Adipocyte (in vitro differentiated cells): ENCODE data around the gene ADSS1.

Experiments
- DNase-seq: peaks from one replicate; pipeline ENCODE4 v3.0.0-alpha.2; 2015; ENCODE audit warnings: low read depth
- H3K27me3 ChIP-seq: replicated peaks from 2 replicates; pipeline ENCODE4 v1.7.0; 2013; ENCODE audit warnings: mild to moderate bottlenecking, low read length, moderate library complexity; ENCODE audit not compliant: control insufficient read depth, insufficient read depth
- H3K36me3 ChIP-seq: 2 replicates; pipeline ENCODE4 v1.7.0; 2013; ENCODE audit warnings: low read length, mild to moderate bottlenecking, moderate library complexity; ENCODE audit not compliant: control insufficient read depth, insufficient read depth, severe bottlenecking
- H3K4me1 ChIP-seq: 2 replicates; pipeline ENCODE4 v1.7.0; 2013; ENCODE audit warnings: mild to moderate bottlenecking, low read length, moderate library complexity; ENCODE audit not compliant: control insufficient read depth, insufficient read depth
- H3K4me3 ChIP-seq: 2 replicates; pipeline ENCODE4 v1.7.0; 2013; ENCODE audit warnings: mild to moderate bottlenecking, low read length, moderate library complexity
- H3K9ac ChIP-seq: 2 replicates; pipeline ENCODE4 v1.7.0; 2013; ENCODE audit warnings: mild to moderate bottlenecking, low read length, moderate library complexity
- H3K9me3 ChIP-seq: 2 replicates; pipeline ENCODE4 v1.7.0; 2013; ENCODE audit warnings: mild to moderate bottlenecking, low read length, moderate library complexity; ENCODE audit not compliant: control insufficient read depth

ADSS1 gene

GRCh38 chr14:104689109-104689880, 34.7 kb upstream of the ADSS1 start, which contains the start of gene INF2:
INF2 (plus strand) TSS chr14:104689618; CDS start chr14:104701366, 11,748 bp downstream.
- Histone ChIP-seq H3K4me3 (peak within 1 kb of the TSS; percentile 93), H3K27me3 (no peaks in the 10 kb centered on the region), H3K36me3 (peaks cover 8% of the 10 kb centered on the region), H3K9ac (peak within 1 kb of the TSS; percentile 96), H3K4me1 (peaks cover 39% of the 10 kb centered on the region), H3K9me3 (no peaks in the 10 kb centered on the region)
- DNase-seq: peak; percentile 84

GRCh38 chr14:104689881-104690711, 33.9 kb upstream of the ADSS1 start:
- H3K9me3 ChIP-seq: no peaks in the 10 kb centered on the region
- H3K4me3 ChIP-seq: peak overlapping the region; percentile 93
- peak overlapping the region; percentile 96 for H3K9ac ChIP-seq
- H3K36me3 ChIP-seq: peaks cover 8% of the 10 kb centered on the region
- DNase-seq: peak; percentile 53
- no peaks in the 10 kb centered on the region for H3K27me3 ChIP-seq
- peaks cover 41% of the 10 kb centered on the region for H3K4me1 ChIP-seq

DNA sequence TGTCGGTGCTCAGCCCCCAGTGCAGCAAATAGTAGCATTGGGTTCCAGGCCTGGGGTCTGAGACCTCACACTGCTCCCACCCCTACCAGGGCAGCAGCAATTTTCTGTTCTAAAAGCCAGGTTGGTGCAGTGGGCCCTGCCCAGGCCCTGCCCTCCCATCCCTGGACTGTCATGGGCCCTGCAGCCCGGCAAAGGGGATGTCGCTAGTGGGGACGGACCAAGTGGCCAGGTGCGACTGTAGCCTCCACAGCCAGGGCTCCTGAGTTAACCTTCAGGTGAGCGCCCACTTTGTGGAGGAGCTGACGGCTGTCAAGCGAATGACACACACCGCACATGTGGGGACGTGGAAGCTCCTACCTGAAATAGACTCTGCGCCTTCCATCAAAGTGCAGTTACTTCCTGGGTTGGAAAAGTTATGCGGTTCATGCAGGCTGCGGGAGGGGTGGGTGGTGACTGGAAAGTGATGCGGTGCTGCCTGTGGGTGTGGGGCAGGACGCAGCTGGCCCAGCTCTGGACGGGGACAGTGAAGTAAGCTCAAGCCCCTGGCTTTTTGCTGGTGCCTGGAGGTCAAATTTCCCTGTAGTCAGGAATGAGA, 33.1 kb upstream of the ADSS1 start:
- peak overlapping the region; percentile 93 for H3K4me3 ChIP-seq
- no peak for DNase-seq

DNA sequence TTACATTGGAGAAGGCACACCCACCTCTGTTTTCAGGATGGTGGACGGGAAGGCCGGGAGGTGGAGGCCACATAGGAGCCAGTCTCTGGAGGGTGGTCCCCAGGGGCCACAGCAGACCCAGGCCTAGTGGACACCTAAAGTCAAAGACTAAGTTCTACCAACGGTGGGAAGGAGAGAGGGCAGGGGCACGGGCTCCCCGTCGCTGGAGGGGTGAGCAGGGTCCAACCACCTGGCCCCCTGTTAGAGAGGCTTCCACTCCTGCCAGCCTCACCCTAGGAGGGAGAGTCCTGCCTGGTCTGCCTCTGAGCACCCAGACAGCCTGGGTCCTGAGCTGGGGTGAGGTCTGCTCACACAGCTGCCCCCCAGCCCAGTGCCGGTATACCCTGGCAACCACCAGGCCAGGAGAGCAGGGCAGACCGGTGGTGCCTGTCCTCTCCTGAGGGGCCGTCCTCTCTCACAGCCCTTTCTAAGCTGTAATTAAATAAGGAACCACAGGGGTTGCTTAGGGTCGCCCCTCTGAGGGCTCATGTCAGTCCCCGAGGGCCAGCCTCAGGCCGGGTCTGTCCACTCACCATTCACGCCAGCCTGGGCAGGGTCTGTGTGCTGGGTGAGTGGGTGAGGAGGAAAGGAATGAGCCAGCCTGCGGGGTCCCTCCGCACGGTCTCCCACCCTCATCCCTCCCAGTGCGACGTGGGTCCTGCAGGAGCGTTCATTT, 32.3 kb upstream of the ADSS1 start:
- peaks cover 41% of the 10 kb centered on the region for H3K4me1 ChIP-seq
- H3K36me3 ChIP-seq: peaks cover 17% of the 10 kb centered on the region
- no peaks in the 10 kb centered on the region for H3K9me3 ChIP-seq
- peak overlapping the region; percentile 96 for H3K9ac ChIP-seq
- no peak for DNase-seq
- H3K4me3 ChIP-seq: peak overlapping the region; percentile 93
- no peaks in the 10 kb centered on the region for H3K27me3 ChIP-seq

More for the DNA sequence above, 33.1 kb upstream of the ADSS1 start:
- Histone ChIP-seq H3K36me3 (peaks cover 10% of the 10 kb centered on the region), H3K27me3 (no peaks in the 10 kb centered on the region), H3K9ac (peak overlapping the region; percentile 96), H3K9me3 (no peaks in the 10 kb centered on the region), H3K4me1 (peaks cover 41% of the 10 kb centered on the region)

GRCh38 chr14:104692261-104692938, 31.6 kb upstream of the ADSS1 start:
- no peak overlapping the region for H3K4me3 ChIP-seq
- no peaks in the 10 kb centered on the region for H3K27me3 ChIP-seq
- no peaks in the 10 kb centered on the region for H3K9me3 ChIP-seq
- DNase-seq: no peak
- H3K36me3 ChIP-seq: peaks cover 21% of the 10 kb centered on the region
- H3K4me1 ChIP-seq: peaks cover 48% of the 10 kb centered on the region
- H3K9ac ChIP-seq: peak overlapping the region; percentile 96

GRCh38 chr14:104692939-104693315, 31.1 kb upstream of the ADSS1 start:
- peaks cover 21% of the 10 kb centered on the region for H3K36me3 ChIP-seq
- no peak for DNase-seq
- H3K27me3 ChIP-seq: no peaks in the 10 kb centered on the region
- H3K9me3 ChIP-seq: no peaks in the 10 kb centered on the region
- H3K4me3 ChIP-seq: no peak overlapping the region
- peaks cover 53% of the 10 kb centered on the region for H3K4me1 ChIP-seq
- no peak overlapping the region for H3K9ac ChIP-seq

DNA sequence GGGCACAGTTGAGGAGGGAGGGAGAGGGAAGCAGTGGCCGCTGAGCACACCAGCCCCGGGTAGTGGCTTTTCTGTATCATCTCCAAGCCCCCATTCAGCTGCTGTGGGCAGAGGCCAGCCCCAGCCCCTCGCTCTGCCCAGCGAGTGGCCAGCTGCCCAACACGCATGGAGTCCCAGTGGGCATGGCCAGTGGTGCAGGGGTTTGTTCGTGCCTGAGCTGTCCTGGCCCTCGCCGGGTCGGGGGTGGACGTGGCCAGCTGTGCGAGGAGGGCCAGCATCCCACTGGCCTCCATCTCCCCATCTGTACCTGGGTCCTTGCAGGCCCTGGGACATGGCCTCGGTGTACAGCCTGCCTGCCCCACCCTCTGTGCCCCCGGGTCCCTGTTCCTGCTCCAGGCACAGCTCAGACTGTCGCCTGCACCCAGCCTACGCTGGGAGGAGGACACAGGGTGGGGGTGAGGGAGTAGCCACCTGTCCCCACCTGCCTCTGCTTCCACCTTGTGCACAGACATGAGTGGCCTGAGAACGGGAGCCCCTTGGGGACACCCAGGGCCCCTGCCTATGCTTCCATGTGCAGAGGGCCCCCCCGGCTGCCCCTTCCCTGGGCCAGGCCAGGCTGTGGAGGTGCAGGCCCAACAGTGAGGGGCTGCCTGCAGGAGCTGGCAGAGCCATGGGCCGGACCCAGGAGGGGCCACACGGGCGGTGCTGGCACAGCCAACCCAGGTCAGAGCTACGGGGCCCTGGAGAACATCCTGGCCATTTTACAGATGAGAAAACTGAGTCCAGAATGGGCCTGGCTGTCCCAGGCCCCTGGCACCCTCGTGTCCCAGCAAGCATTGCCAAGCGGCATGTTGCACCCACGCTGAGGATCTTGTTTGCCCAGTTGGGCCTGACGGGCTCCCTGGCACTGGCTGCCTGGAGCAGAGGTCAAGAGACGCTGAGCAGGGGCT, 30.3 kb upstream of the ADSS1 start:
- Histone ChIP-seq H3K4me3 (no peak overlapping the region), H3K9ac (no peak overlapping the region), H3K36me3 (peaks cover 21% of the 10 kb centered on the region), H3K9me3 (no peaks in the 10 kb centered on the region), H3K4me1 (peaks cover 55% of the 10 kb centered on the region), H3K27me3 (no peaks in the 10 kb centered on the region)
- no peak for DNase-seq

DNA sequence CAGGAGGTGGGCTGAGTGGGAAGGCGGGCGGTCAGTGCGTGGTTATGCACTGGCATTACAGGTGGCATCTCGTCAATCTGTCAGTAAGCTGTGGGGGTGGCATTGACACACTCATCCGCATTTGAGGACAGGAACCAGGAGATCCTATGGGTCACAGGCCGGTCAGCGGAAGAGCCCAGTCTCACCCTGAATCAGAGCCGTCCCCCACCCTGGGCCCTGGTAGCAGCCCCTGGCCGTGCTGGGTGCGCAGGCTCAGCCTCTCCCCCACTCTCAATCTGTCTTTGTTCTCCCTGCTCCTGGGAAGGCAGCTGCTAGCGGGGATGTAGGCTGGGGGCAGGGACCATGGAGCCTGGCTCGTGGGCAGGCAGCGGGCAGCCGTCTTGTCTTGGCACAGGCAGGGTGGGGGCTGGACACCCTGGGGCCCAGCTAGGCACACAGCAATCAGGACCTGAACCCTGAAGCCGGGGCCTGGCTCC, 29.5 kb upstream of the ADSS1 start:
- H3K4me3 ChIP-seq: no peak overlapping the region
- peaks cover 21% of the 10 kb centered on the region for H3K36me3 ChIP-seq
- DNase-seq: no peak
- H3K4me1 ChIP-seq: peaks cover 59% of the 10 kb centered on the region
- H3K27me3 ChIP-seq: no peaks in the 10 kb centered on the region
- H3K9ac ChIP-seq: no peak overlapping the region
- no peaks in the 10 kb centered on the region for H3K9me3 ChIP-seq

DNA sequence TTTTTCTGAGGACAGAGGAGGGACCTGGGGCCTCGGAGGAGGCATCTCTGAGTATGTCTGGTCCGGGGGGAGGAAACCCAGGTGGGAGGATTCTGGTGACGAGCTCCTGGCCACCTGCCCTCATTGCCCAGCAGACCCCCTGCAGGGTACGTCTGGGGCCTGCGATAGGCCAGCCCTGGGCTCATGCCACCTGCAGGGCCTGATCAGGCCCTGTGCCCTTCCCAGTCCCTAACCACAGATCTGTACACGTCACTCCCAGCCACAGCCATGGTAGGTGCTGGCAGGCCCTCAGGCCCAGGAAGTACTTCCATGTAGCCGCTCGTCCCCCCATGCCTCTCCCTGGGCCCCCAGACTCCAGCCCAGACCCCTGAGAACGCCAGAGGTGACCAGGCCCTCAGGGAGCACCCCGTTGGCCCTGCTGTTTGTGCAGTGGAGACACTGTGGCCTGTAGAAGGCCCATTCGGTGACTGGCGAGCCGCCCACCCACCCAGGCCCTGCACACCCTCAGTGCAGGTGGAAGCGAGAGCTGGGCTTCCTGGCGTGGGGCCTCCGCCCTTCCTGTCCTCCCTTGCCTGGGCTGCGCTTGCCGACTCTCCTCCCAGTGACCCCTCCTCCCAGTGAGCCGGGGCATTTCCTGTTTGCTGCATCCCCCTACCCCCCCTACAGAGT, 28.9 kb upstream of the ADSS1 start:
- peaks cover 21% of the 10 kb centered on the region for H3K36me3 ChIP-seq
- no peak for DNase-seq
- no peak overlapping the region for H3K9ac ChIP-seq
- H3K9me3 ChIP-seq: no peaks in the 10 kb centered on the region
- no peaks in the 10 kb centered on the region for H3K27me3 ChIP-seq
- no peak overlapping the region for H3K4me3 ChIP-seq
- peaks cover 62% of the 10 kb centered on the region for H3K4me1 ChIP-seq
